Measurements from ENCODE around the gene ZMYM4. TPM values are rescaled to one million over a fixed set of nuclear protein-coding genes. Genes with fewer than 3 reads are reported as not detected.
"Not testable (repeated sequence)": the region's sequence is repeated elsewhere in the genome, so short reads cannot be mapped to it uniquely, and the experiment has no call there.

Gene ZMYM4
- polyA plus RNA-seq, 4 donors = 3.8 to 31.9 (median 8.7) TPM

DNA sequence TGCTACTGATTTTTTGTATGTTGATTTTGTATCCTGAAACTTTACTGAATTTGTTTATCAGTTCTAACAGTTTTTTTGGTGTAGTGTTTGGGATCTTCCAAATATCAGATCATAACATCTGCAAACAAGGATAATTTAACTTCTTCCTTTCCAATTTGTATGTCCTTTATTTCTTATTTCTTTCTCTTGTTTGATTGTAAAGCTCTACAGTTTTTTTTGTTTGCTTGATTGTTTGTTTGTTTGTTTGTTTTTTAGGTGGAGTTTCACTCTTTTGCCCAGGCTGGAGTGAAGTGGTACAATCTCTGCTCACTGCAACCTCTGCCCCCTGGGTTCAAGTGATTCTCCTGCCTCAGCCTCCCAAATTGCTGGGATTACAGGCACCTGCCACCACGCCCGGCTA is 31.7 kb upstream of the ZMYM4 start:
- H3K4me3 ChIP-seq (ENCODE audit: low read depth in 1 of 3, low read length in 3 of 3); H3K9me3 ChIP-seq (ENCODE audit: control insufficient read depth in 2 of 2, insufficient read depth in 1 of 2, low read depth in 1 of 2, low read length in 1 of 2); FAIRE-seq; H3K36me3 ChIP-seq (ENCODE audit: control insufficient read depth in 3 of 3, insufficient read depth in 2 of 3, low read depth in 1 of 3, low read length in 3 of 3); H3K4me1 ChIP-seq (ENCODE audit: control insufficient read depth in 3 of 3, insufficient read depth in 2 of 3, low read depth in 1 of 3, low read length in 2 of 3); DNase-seq; H3K27ac ChIP-seq (ENCODE audit: low read depth in 1 of 3, low read length in 2 of 3); H3K27me3 ChIP-seq (ENCODE audit: control insufficient read depth in 3 of 3, insufficient read depth in 3 of 3, low read length in 3 of 3): not testable (repeated sequence)
- 70 to 93% (median 82%) methylated on average over 2 of the region's 2 CpGs for WGBS, 3 donors

DNA sequence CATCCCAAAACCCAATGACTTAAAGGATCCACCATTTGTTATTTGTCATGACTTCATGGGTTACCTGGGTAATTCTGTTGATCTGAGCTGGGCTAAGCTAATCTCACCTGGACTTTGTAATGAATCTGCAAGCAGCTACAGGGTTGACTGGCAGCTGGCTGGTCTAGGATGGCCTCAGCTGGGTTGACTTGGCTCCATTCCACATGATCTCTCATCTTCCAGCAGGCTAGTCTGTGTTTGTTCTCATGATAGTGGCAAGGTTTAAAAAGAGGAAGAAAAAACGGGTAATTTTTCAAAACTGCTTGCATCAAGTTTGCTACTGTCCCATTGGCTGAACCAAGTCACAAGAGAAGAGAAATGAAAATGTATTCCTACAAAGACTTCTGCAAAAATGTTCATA is 24.8 kb upstream of the ZMYM4 start:
- H3K27me3 ChIP-seq (ENCODE audit: control insufficient read depth in 3 of 3, insufficient read depth in 3 of 3, low read length in 3 of 3) = no peaks in the 10 kb centered on the region
- WGBS, 3 donors = 8 to 26% (median 12%) methylated on average over 1 of the region's 1 CpG
- H3K4me1 ChIP-seq (ENCODE audit: control insufficient read depth in 3 of 3, insufficient read depth in 2 of 3, low read depth in 1 of 3, low read length in 2 of 3) = no peaks in the 10 kb centered on the region
- H3K27ac ChIP-seq (ENCODE audit: low read depth in 1 of 3, low read length in 2 of 3) = peak overlapping the region in 1 of 3 donors; percentile 32
- DNase-seq (peak; percentile 89 to 92), FAIRE-seq (no peak)
- no peaks in the 10 kb centered on the region for H3K9me3 ChIP-seq (ENCODE audit: control insufficient read depth in 2 of 2, insufficient read depth in 1 of 2, low read depth in 1 of 2, low read length in 1 of 2)
- H3K4me3 ChIP-seq (ENCODE audit: low read depth in 1 of 3, low read length in 3 of 3) = no peak overlapping the region
- no peaks in the 10 kb centered on the region for H3K36me3 ChIP-seq (ENCODE audit: control insufficient read depth in 3 of 3, insufficient read depth in 2 of 3, low read depth in 1 of 3, low read length in 3 of 3)

- no peaks in the 10 kb centered on the region for H3K9me3 ChIP-seq (ENCODE audit: control insufficient read depth in 2 of 2, insufficient read depth in 1 of 2, low read depth in 1 of 2, low read length in 1 of 2)
- no peak overlapping the region for H3K27ac ChIP-seq (ENCODE audit: low read depth in 1 of 3, low read length in 2 of 3)
- no peaks in the 10 kb centered on the region for H3K4me1 ChIP-seq (ENCODE audit: control insufficient read depth in 3 of 3, insufficient read depth in 2 of 3, low read depth in 1 of 3, low read length in 2 of 3)
- DNase-seq (no peak), FAIRE-seq (no peak)
- 90 to 96% (median 95%) methylated on average over 5 of the region's 5 CpGs for WGBS, 3 donors
- H3K4me3 ChIP-seq (ENCODE audit: low read depth in 1 of 3, low read length in 3 of 3) = no peak overlapping the region
- H3K27me3 ChIP-seq (ENCODE audit: control insufficient read depth in 3 of 3, insufficient read depth in 3 of 3, low read length in 3 of 3) = no peaks in the 10 kb centered on the region
- no peaks in the 10 kb centered on the region for H3K36me3 ChIP-seq (ENCODE audit: control insufficient read depth in 3 of 3, insufficient read depth in 2 of 3, low read depth in 1 of 3, low read length in 3 of 3)
These were observed 21.3 kb upstream of the ZMYM4 start for GRCh38 chr1:35247256-35247655.

- Histone ChIP-seq H3K36me3 (ENCODE audit: control insufficient read depth in 3 of 3, insufficient read depth in 2 of 3, low read depth in 1 of 3, low read length in 3 of 3) (no peaks in the 10 kb centered on the region), H3K4me1 (ENCODE audit: control insufficient read depth in 3 of 3, insufficient read depth in 2 of 3, low read depth in 1 of 3, low read length in 2 of 3) (peaks cover 0 to 5% (median 0%) of the 10 kb centered on the region in 3 donors), H3K27me3 (ENCODE audit: control insufficient read depth in 3 of 3, insufficient read depth in 3 of 3, low read length in 3 of 3) (no peaks in the 10 kb centered on the region), H3K27ac (ENCODE audit: low read depth in 1 of 3, low read length in 2 of 3) (no peak overlapping the region), H3K9me3 (ENCODE audit: control insufficient read depth in 2 of 2, insufficient read depth in 1 of 2, low read depth in 1 of 2, low read length in 1 of 2) (no peaks in the 10 kb centered on the region), H3K4me3 (ENCODE audit: low read depth in 1 of 3, low read length in 3 of 3) (no peak overlapping the region)
- no peak for FAIRE-seq
- 92 to 96% (median 93%) methylated on average over 2 of the region's 2 CpGs for WGBS, 3 donors
- DNase-seq = no peak
These were observed 14.6 kb upstream of the ZMYM4 start for GRCh38 chr1:35253941-35254340.

- WGBS, 3 donors = 78 to 85% (median 81%) methylated on average over 4 of the region's 4 CpGs
- H3K4me3 ChIP-seq (ENCODE audit: low read depth in 1 of 3, low read length in 3 of 3) = no peak overlapping the region
- FAIRE-seq (no peak), DNase-seq (peak in 1 of 2 donors; percentile 43)
- no peaks in the 10 kb centered on the region for H3K27me3 ChIP-seq (ENCODE audit: control insufficient read depth in 3 of 3, insufficient read depth in 3 of 3, low read length in 3 of 3)
- H3K27ac ChIP-seq (ENCODE audit: low read depth in 1 of 3, low read length in 2 of 3) = no peak overlapping the region
- peaks cover 0 to 5% (median 0%) of the 10 kb centered on the region in 3 donors for H3K4me1 ChIP-seq (ENCODE audit: control insufficient read depth in 3 of 3, insufficient read depth in 2 of 3, low read depth in 1 of 3, low read length in 2 of 3)
- no peaks in the 10 kb centered on the region for H3K9me3 ChIP-seq (ENCODE audit: control insufficient read depth in 2 of 2, insufficient read depth in 1 of 2, low read depth in 1 of 2, low read length in 1 of 2)
- H3K36me3 ChIP-seq (ENCODE audit: control insufficient read depth in 3 of 3, insufficient read depth in 2 of 3, low read depth in 1 of 3, low read length in 3 of 3) = no peaks in the 10 kb centered on the region
These were observed 13.2 kb upstream of the ZMYM4 start for GRCh38 chr1:35255276-35255675.

DNA sequence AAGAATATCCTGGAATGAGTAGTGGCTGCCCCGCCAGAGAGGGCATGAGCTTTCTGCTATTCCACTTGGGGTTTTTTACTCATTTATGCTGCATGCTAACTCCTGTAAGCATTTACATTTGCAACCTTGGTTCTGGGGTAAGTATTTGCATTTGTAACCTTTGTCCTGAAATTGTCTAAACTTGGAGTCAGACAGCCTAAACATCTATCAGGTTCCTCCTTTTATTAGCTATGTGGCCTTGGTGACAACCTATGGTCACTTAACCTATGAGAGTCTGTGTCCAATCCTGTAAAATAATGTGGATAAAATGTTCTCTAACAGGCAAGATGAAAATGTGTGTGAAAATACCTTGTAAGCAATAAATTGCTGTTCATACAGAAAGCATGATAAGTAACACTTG is 8.9 kb upstream of the ZMYM4 start:
- FAIRE-seq (no peak), DNase-seq (no peak)
- Histone ChIP-seq H3K4me3 (ENCODE audit: low read depth in 1 of 3, low read length in 3 of 3) (no peak overlapping the region), H3K9me3 (ENCODE audit: control insufficient read depth in 2 of 2, insufficient read depth in 1 of 2, low read depth in 1 of 2, low read length in 1 of 2) (no peaks in the 10 kb centered on the region), H3K27me3 (ENCODE audit: control insufficient read depth in 3 of 3, insufficient read depth in 3 of 3, low read length in 3 of 3) (no peaks in the 10 kb centered on the region), H3K27ac (ENCODE audit: low read depth in 1 of 3, low read length in 2 of 3) (no peak overlapping the region), H3K36me3 (ENCODE audit: control insufficient read depth in 3 of 3, insufficient read depth in 2 of 3, low read depth in 1 of 3, low read length in 3 of 3) (no peaks in the 10 kb centered on the region), H3K4me1 (ENCODE audit: control insufficient read depth in 3 of 3, insufficient read depth in 2 of 3, low read depth in 1 of 3, low read length in 2 of 3) (peaks cover 0 to 5% (median 0%) of the 10 kb centered on the region in 3 donors)
- WGBS, 3 donors = 95 to 100% (median 96%) methylated on average over 1 of the region's 1 CpG

GRCh38 chr1:35261412-35262120 is 6.9 kb upstream of the ZMYM4 start:
- FAIRE-seq (no peak), DNase-seq (no peak)
- H3K4me1 ChIP-seq (ENCODE audit: control insufficient read depth in 3 of 3, insufficient read depth in 2 of 3, low read depth in 1 of 3, low read length in 2 of 3) = no peaks in the 10 kb centered on the region
- H3K27ac ChIP-seq (ENCODE audit: low read depth in 1 of 3, low read length in 2 of 3) = no peak overlapping the region
- no peaks in the 10 kb centered on the region for H3K27me3 ChIP-seq (ENCODE audit: control insufficient read depth in 3 of 3, insufficient read depth in 3 of 3, low read length in 3 of 3)
- H3K36me3 ChIP-seq (ENCODE audit: control insufficient read depth in 3 of 3, insufficient read depth in 2 of 3, low read depth in 1 of 3, low read length in 3 of 3) = no peaks in the 10 kb centered on the region
- WGBS, 3 donors = 84 to 89% (median 89%) methylated on average over 4 of the region's 4 CpGs
- no peaks in the 10 kb centered on the region for H3K9me3 ChIP-seq (ENCODE audit: control insufficient read depth in 2 of 2, insufficient read depth in 1 of 2, low read depth in 1 of 2, low read length in 1 of 2)
- H3K4me3 ChIP-seq (ENCODE audit: low read depth in 1 of 3, low read length in 3 of 3) = no peak overlapping the region

DNA sequence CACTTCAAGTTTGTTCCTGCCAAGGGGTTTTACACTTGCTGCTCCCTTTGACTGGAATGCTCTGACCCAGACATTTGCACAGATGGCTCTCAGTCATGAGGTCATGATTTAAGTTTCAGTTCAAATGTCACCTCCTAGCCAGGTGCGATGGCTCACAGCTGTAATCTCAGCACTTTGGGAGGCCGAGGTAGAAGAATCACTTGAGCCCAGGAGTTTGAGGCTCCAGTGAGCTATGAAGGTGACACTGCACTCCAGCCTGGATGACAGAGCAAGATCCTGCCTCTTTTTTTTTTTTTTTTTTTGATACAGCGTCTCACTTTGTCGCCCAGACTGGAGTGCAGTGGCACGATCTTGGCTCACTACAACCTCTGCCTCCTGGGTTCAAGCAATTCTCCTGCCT is 4.5 kb upstream of the ZMYM4 start:
- no peak for FAIRE-seq
- Histone ChIP-seq H3K9me3 (ENCODE audit: control insufficient read depth in 2 of 2, insufficient read depth in 1 of 2, low read depth in 1 of 2, low read length in 1 of 2) (no peaks in the 10 kb centered on the region), H3K36me3 (ENCODE audit: control insufficient read depth in 3 of 3, insufficient read depth in 2 of 3, low read depth in 1 of 3, low read length in 3 of 3) (no peaks in the 10 kb centered on the region), H3K27ac (ENCODE audit: low read depth in 1 of 3, low read length in 2 of 3) (no peak overlapping the region), H3K4me1 (ENCODE audit: control insufficient read depth in 3 of 3, insufficient read depth in 2 of 3, low read depth in 1 of 3, low read length in 2 of 3) (peaks cover 0 to 2% (median 0%) of the 10 kb centered on the region in 3 donors), H3K27me3 (ENCODE audit: control insufficient read depth in 3 of 3, insufficient read depth in 3 of 3, low read length in 3 of 3) (no peaks in the 10 kb centered on the region), H3K4me3 (ENCODE audit: low read depth in 1 of 3, low read length in 3 of 3) (no peak overlapping the region)
- no peak for DNase-seq
- WGBS, 3 donors = 82 to 90% (median 83%) methylated on average over 4 to 5 of the region's 5 CpGs

DNA sequence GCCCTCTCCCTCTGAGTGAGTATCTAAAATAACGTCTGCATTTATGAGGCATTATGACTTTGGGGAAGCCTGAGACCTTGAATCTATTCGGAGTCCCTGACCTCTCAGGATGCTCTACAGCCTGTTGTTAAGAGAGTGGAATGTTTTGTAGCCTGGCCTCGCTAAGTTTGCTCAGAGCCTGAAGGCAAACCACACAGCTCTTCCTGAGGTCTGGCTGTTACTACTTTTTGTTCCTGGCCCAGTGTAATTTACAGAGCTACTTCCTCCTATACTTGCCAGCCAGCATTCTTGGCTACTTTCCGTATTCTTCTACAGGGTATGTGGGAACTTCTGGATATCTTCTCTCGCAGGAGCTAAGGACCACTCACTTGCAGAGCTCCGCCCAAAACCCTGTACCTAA is 3.6 kb upstream of the ZMYM4 start:
- Histone ChIP-seq H3K4me3 (ENCODE audit: low read depth in 1 of 3, low read length in 3 of 3) (no peak overlapping the region), H3K36me3 (ENCODE audit: control insufficient read depth in 3 of 3, insufficient read depth in 2 of 3, low read depth in 1 of 3, low read length in 3 of 3) (no peaks in the 10 kb centered on the region), H3K27ac (ENCODE audit: low read depth in 1 of 3, low read length in 2 of 3) (peak overlapping the region in 1 of 3 donors; percentile 79), H3K4me1 (ENCODE audit: control insufficient read depth in 3 of 3, insufficient read depth in 2 of 3, low read depth in 1 of 3, low read length in 2 of 3) (peaks cover 0 to 3% (median 0%) of the 10 kb centered on the region in 3 donors), H3K9me3 (ENCODE audit: control insufficient read depth in 2 of 2, insufficient read depth in 1 of 2, low read depth in 1 of 2, low read length in 1 of 2) (no peaks in the 10 kb centered on the region), H3K27me3 (ENCODE audit: control insufficient read depth in 3 of 3, insufficient read depth in 3 of 3, low read length in 3 of 3) (no peaks in the 10 kb centered on the region)
- DNase-seq (peak in 1 of 2 donors; percentile 58), FAIRE-seq (no peak)
- 9 to 25% (median 13%) methylated on average over 6 of the region's 6 CpGs for WGBS, 3 donors

Measured in small intestine (tissue), 7 donors.